ENCODE measurements around the gene USPL1.

DNA sequence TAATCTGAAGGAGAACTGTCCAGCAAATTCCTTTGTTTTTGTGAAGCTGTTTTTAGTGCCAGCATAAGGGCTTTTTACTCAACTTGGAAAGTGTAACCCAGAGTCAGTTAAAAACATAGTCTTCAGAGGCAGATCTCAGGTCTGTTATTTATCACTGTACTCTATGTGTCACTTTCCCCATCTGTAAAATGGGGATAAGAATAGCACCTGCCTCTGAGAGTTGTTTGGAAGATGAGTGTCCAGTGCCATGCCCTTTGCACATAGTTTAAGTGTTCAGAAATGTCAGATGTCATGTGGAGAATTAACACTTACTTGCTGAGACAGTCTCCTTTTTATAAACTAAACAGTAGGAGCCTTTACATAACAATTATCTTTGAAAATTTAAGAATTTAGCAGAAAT, 27.9 kb downstream of the USPL1 start:
- TF ChIP-seq POLR2A (IDR thresholded peaks at IDR 0.05), result no peak
- TF ChIP-seq, protein P1, sequence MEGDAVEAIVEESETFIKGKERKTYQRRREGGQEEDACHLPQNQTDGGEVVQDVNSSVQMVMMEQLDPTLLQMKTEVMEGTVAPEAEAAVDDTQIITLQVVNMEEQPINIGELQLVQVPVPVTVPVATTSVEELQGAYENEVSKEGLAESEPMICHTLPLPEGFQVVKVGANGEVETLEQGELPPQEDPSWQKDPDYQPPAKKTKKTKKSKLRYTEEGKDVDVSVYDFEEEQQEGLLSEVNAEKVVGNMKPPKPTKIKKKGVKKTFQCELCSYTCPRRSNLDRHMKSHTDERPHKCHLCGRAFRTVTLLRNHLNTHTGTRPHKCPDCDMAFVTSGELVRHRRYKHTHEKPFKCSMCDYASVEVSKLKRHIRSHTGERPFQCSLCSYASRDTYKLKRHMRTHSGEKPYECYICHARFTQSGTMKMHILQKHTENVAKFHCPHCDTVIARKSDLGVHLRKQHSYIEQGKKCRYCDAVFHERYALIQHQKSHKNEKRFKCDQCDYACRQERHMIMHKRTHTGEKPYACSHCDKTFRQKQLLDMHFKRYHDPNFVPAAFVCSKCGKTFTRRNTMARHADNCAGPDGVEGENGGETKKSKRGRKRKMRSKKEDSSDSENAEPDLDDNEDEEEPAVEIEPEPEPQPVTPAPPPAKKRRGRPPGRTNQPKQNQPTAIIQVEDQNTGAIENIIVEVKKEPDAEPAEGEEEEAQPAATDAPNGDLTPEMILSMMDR (IDR thresholded peaks at IDR 0.05), result no peak
